ENCODE results near the gene IMMP2L. TPM values are rescaled to one million over a fixed set of nuclear protein-coding genes. Genes with fewer than 3 reads are reported as not detected.

IMMP2L gene
- total RNA-seq, 1 donor from 2014 or later, result 16.7 TPM

- no peak for DNase-seq (ENCODE audit: low spot score)
- intact Hi-C loops (cut with DNase I), result no loop called here
Measured at GRCh38 chr7:111146136-111146535, 416.2 kb downstream of the IMMP2L start.

- intact Hi-C loops (cut with DNase I), result no loop called here
- DNase-seq (ENCODE audit: low spot score), result no peak
Measured at GRCh38 chr7:111145472-111145871, 416.8 kb downstream of the IMMP2L start.

GRCh38 chr7:111140091-111140865, 422.0 kb downstream of the IMMP2L start:
- no peak for DNase-seq (ENCODE audit: low spot score)
- intact Hi-C loops (cut with DNase I), result no loop called here

GRCh38 chr7:111138586-111138985, 423.7 kb downstream of the IMMP2L start:
- intact Hi-C loops (cut with DNase I), result no loop called here
- no peak for DNase-seq (ENCODE audit: low spot score)

- intact Hi-C loops (cut with DNase I), result no loop called here
- DNase-seq (ENCODE audit: low spot score), result no peak
Measured at GRCh38 chr7:111138193-111138569, 424.1 kb downstream of the IMMP2L start.

- DNase-seq (ENCODE audit: low spot score), result no peak
- intact Hi-C loops (cut with DNase I), result no loop called here
Measured at GRCh38 chr7:111137296-111138192, 424.7 kb downstream of the IMMP2L start.

- no peak for DNase-seq (ENCODE audit: low spot score)
- intact Hi-C loops (cut with DNase I), result no loop called here
Measured at GRCh38 chr7:111132833-111133232, 429.5 kb downstream of the IMMP2L start.

GRCh38 chr7:111129435-111129834, 432.9 kb downstream of the IMMP2L start:
- intact Hi-C loops (cut with DNase I), result no loop called here

GRCh38 chr7:111126987-111127386, 435.3 kb downstream of the IMMP2L start:
- intact Hi-C loops (cut with DNase I), result no loop called here

More at GRCh38 chr7:111129435-111129834, 432.9 kb downstream of the IMMP2L start:
- DNase-seq (ENCODE audit: low spot score), result no peak

GRCh38 chr7:111115966-111116365, 446.3 kb downstream of the IMMP2L start:
- DNase-seq (ENCODE audit: low spot score), result no peak
- intact Hi-C loops (cut with DNase I), result no loop called here

More at GRCh38 chr7:111126987-111127386, 435.3 kb downstream of the IMMP2L start:
- no peak for DNase-seq (ENCODE audit: low spot score)

- intact Hi-C loops (cut with DNase I), result no loop called here
- DNase-seq (ENCODE audit: low spot score), result no peak
Measured at GRCh38 chr7:111113263-111114017, 448.9 kb downstream of the IMMP2L start.

- intact Hi-C loops (cut with DNase I), result no loop called here
- DNase-seq (ENCODE audit: low spot score), result no peak
Measured at GRCh38 chr7:111112439-111112838, 449.9 kb downstream of the IMMP2L start.

GRCh38 chr7:111108496-111108895, 453.8 kb downstream of the IMMP2L start:
- DNase-seq (ENCODE audit: low spot score), result no peak
- intact Hi-C loops (cut with DNase I), result no loop called here

- intact Hi-C loops (cut with DNase I), result no loop called here
- DNase-seq (ENCODE audit: low spot score), result no peak
Measured at GRCh38 chr7:111108000-111108399, 454.3 kb downstream of the IMMP2L start.

GRCh38 chr7:111107579-111107978, 454.7 kb downstream of the IMMP2L start:
- no peak for DNase-seq (ENCODE audit: low spot score)
- intact Hi-C loops (cut with DNase I), result no loop called here

- intact Hi-C loops (cut with DNase I), result no loop called here
Measured at GRCh38 chr7:111105269-111105668, 457.0 kb downstream of the IMMP2L start.

GRCh38 chr7:111104710-111105109, 457.6 kb downstream of the IMMP2L start:
- no peak for DNase-seq (ENCODE audit: low spot score)
- intact Hi-C loops (cut with DNase I), result no loop called here

More at GRCh38 chr7:111105269-111105668, 457.0 kb downstream of the IMMP2L start:
- no peak for DNase-seq (ENCODE audit: low spot score)

GRCh38 chr7:111103678-111104274, 458.5 kb downstream of the IMMP2L start:
- DNase-seq (ENCODE audit: low spot score), result no peak
- intact Hi-C loops (cut with DNase I), result no loop called here

GRCh38 chr7:111103136-111103535, 459.2 kb downstream of the IMMP2L start:
- DNase-seq (ENCODE audit: low spot score), result no peak
- intact Hi-C loops (cut with DNase I), result no loop called here
